Activated B cell treated with CpG ODN at 0.5 μM for 24 hours (primary cell): ENCODE data around the gene PPM1A. TPM values are rescaled to one million over a fixed set of nuclear protein-coding genes. Genes with fewer than 3 reads are reported as not detected.

Experiments
- ATAC-seq: fragments of 200-7000 bp; cut with Tn5 transposase; one replicate; pipeline ENCODE4 v1.10.0; 2021; ENCODE audit warnings: low read depth, mild to moderate bottlenecking, moderate library complexity
- CTCF ChIA-PET: fragments of 350-600 bp; sonication (Branson Sonifier 250); formaldehyde crosslinking; loops from one replicate; lab custom pipeline; 2021; ENCODE audit warnings: antibody characterized with exemption; lab: Charles Lee
- POLR2A ChIA-PET: fragments of 350-600 bp; sonication (Branson Sonifier 250); formaldehyde crosslinking; loops from one replicate; lab custom pipeline; 2021; ENCODE audit warnings: antibody characterized with exemption; lab: Charles Lee
- DNase-seq: peaks from one replicate; pipeline ENCODE4 v3.0.0; 2022
- H3K27ac Mint-ChIP-seq: one replicate; pipeline ENCODE4 v1.8.0; 2020; ENCODE audit warnings: mixed read lengths
- H3K27me3 Mint-ChIP-seq: one replicate; pipeline ENCODE4 v1.8.0; 2021; ENCODE audit warnings: mixed read lengths
- H3K36me3 Mint-ChIP-seq: one replicate; pipeline ENCODE4 v1.8.0; 2021; ENCODE audit warnings: low read depth, mixed read lengths
- H3K4me1 Mint-ChIP-seq: one replicate; pipeline ENCODE4 v1.8.0; 2021; ENCODE audit warnings: mixed read lengths
- H3K4me3 Mint-ChIP-seq: one replicate; pipeline ENCODE4 v1.8.0; 2020; ENCODE audit warnings: mild to moderate bottlenecking, mixed read lengths
- H3K9me3 Mint-ChIP-seq: one replicate; pipeline ENCODE4 v1.8.0; 2020; ENCODE audit warnings: mixed read lengths
- CTCF ChIP-seq: fragments of 200-600 bp; IDR thresholded peaks from one replicate; pipeline ENCODE4 v1.8.0; 2022; ENCODE audit warnings: antibody characterized with exemption, mild to moderate bottlenecking
- intact Hi-C: fragments of 100-400 bp; cut with micrococcal nuclease; formaldehyde crosslinking; loops from one replicate; pipeline ENCODE4 v1.15.1; 2024
- total RNA-seq: library from RNA; stranded (reverse); gene quantifications from 2 replicates; pipeline ENCODE4 v1.2.3, GENCODE V29; 2022

PPM1A gene
- total RNA-seq, 1 donor from 2014 or later = 47.5 TPM

GRCh38 chr14:60232185-60232584 lies 16.8 kb upstream of the PPM1A start:
- Mint-ChIP-seq H3K4me1 (no peaks in the 10 kb centered on the region), H3K36me3 (peaks cover 2% of the 10 kb centered on the region), H3K27ac (no peak overlapping the region), H3K9me3 (peaks cover 11% of the 10 kb centered on the region), H3K27me3 (no peaks in the 10 kb centered on the region), H3K4me3 (no peak overlapping the region)
- CTCF ChIA-PET = no interaction called here
- POLR2A ChIA-PET = no interaction called here
- ATAC-seq = no peak
- intact Hi-C loops = no loop called here
- no peak for TF ChIP-seq CTCF
- DNase-seq = no peak

- TF ChIP-seq CTCF = no peak
- no peak for ATAC-seq
- Mint-ChIP-seq H3K36me3 (peaks cover 2% of the 10 kb centered on the region), H3K4me1 (no peaks in the 10 kb centered on the region), H3K4me3 (no peak overlapping the region), H3K27me3 (no peaks in the 10 kb centered on the region), H3K9me3 (peaks cover 11% of the 10 kb centered on the region), H3K27ac (no peak overlapping the region)
- ChIA-PET POLR2A (no interaction called here), CTCF (no interaction called here)
- no peak for DNase-seq
- intact Hi-C loops = no loop called here
Measured at GRCh38 chr14:60233251-60233650, 15.8 kb upstream of the PPM1A start.

GRCh38 chr14:60233891-60234290 lies 15.1 kb upstream of the PPM1A start:
- ChIA-PET POLR2A (no interaction called here), CTCF (no interaction called here)
- TF ChIP-seq CTCF = no peak
- Mint-ChIP-seq H3K9me3 (peaks cover 11% of the 10 kb centered on the region), H3K27ac (no peak overlapping the region), H3K36me3 (peaks cover 2% of the 10 kb centered on the region), H3K4me1 (no peaks in the 10 kb centered on the region), H3K4me3 (no peak overlapping the region), H3K27me3 (no peaks in the 10 kb centered on the region)
- intact Hi-C loops = no loop called here
- DNase-seq (no peak), ATAC-seq (no peak)

GRCh38 chr14:60235440-60235839 lies 13.6 kb upstream of the PPM1A start:
- H3K36me3 Mint-ChIP-seq = peaks cover 2% of the 10 kb centered on the region
- no peaks in the 10 kb centered on the region for H3K27me3 Mint-ChIP-seq
- peaks cover 11% of the 10 kb centered on the region for H3K9me3 Mint-ChIP-seq
- no peak for DNase-seq
- intact Hi-C loops = no loop called here
- TF ChIP-seq CTCF = no peak
- H3K4me3 Mint-ChIP-seq = no peak overlapping the region
- no peaks in the 10 kb centered on the region for H3K4me1 Mint-ChIP-seq
- ChIA-PET CTCF (no interaction called here), POLR2A (no interaction called here)
- H3K27ac Mint-ChIP-seq = no peak overlapping the region
- ATAC-seq = no peak

GRCh38 chr14:60238955-60239354 lies 10.1 kb upstream of the PPM1A start:
- intact Hi-C loops = no loop called here
- TF ChIP-seq CTCF = no peak
- no peaks in the 10 kb centered on the region for H3K9me3 Mint-ChIP-seq
- no peak overlapping the region for H3K4me3 Mint-ChIP-seq
- H3K27me3 Mint-ChIP-seq = no peaks in the 10 kb centered on the region
- no peak overlapping the region for H3K27ac Mint-ChIP-seq
- H3K4me1 Mint-ChIP-seq = peaks cover 8% of the 10 kb centered on the region
- no peaks in the 10 kb centered on the region for H3K36me3 Mint-ChIP-seq
- POLR2A ChIA-PET = no interaction called here
- CTCF ChIA-PET = no interaction called here
- ATAC-seq (no peak), DNase-seq (no peak)
